Ovary (tissue), 9 donors: Measurements from ENCODE around the gene CTRB2. TPM values are rescaled to one million over a fixed set of nuclear protein-coding genes. Genes with fewer than 3 reads are reported as not detected.

Source experiments
- DNase-seq, 5 donors: peaks; one replicate each; pipeline ENCODE4 v3.0.0-alpha.2; 2019 to 2020
- H3K27ac ChIP-seq, 2 donors: fragments of 200-600 bp; one replicate each; pipeline versions ENCODE4 v1.5.1 to v1.8.0; 2019 to 2022
- H3K27me3 ChIP-seq: fragments of 200-600 bp; one replicate; pipeline ENCODE4 v1.8.0; 2022
- H3K36me3 ChIP-seq: fragments of 200-600 bp; sonication (generic); one replicate; pipeline ENCODE4 v1.5.1; 2019
- H3K4me1 ChIP-seq: one replicate; pipeline ENCODE4 v1.8.1; 2013; ENCODE audit warnings: mild to moderate bottlenecking, moderate library complexity; ENCODE audit not compliant: insufficient read depth
- H3K4me3 ChIP-seq: fragments of 200-600 bp; sonication (generic); one replicate; pipeline ENCODE4 v1.5.1; 2017
- H3K9me3 ChIP-seq, 2 donors: fragments of 200-600 bp in 1 of 2; sonication (generic) in 1 of 2; one replicate each; pipeline versions ENCODE4 v1.5.1 to v1.8.1; 2013 to 2019; ENCODE audit warnings: mild to moderate bottlenecking in 1 of 2, moderate library complexity in 1 of 2
- CTCF ChIP-seq, 3 donors: fragments of 450-650 bp in 2 of 3; fragments of 200-600 bp in 1 of 3; IDR thresholded peaks; one replicate each; pipeline versions ENCODE4 v1.5.1 to v1.8.0; 2016 to 2022; ENCODE audit warnings: antibody characterized with exemption in 3 of 3, mild to moderate bottlenecking in 1 of 3
- EP300 ChIP-seq: sonication (generic); formaldehyde crosslinking; IDR thresholded peaks from one replicate; pipeline ENCODE4 v1.6.1; 2017; ENCODE audit warnings: antibody characterized with exemption
- POLR2A ChIP-seq: fragments of 450-650 bp; IDR thresholded peaks from one replicate; pipeline ENCODE4 v1.6.1; 2017; ENCODE audit warnings: antibody characterized with exemption, mild to moderate bottlenecking, moderate library complexity
- WGBS, 3 donors: extraction: QIAGEN DNeasy Blood & Tissue Kit in 1 of 3; methylation state at CpG; one replicate each; pipeline versions ENCODE4 v1.1.5 to v1.1.7; 2013 to 2017; 5-methylcytosine and 5-hydroxymethylcytosine counted together
- intact Hi-C, 4 donors: fragments of 100-400 bp; cut with DNase I; formaldehyde crosslinking; loops; one replicate each; pipeline versions ENCODE4 v1.11.0 to v1.15.1; 2022 to 2023
- polyA plus RNA-seq, 2 donors: library from polyadenylated mRNA; stranded (reverse); fragments of 200-250 nt in 1 of 2; fragments of 350-450 nt in 1 of 2; fragmentation: Illumina TruSeq in 1 of 2; extraction: RNeasy Lipid Tissue Mini Kit (QIAGEN cat#74804) in 1 of 2; gene quantifications; one replicate each; pipeline ENCODE4 v1.2.3, GENCODE V29; 2013 to 2014
- total RNA-seq, 7 donors: library from RNA; depleted of rRNA in 2 of 7; stranded (reverse); fragments of >200 nt in 2 of 7; fragmentation: NEBNext Ultra II Directional in 3 of 7; extraction: Animal tissue kit (Norgen Biotek cat#: 25700) in 3 of 7; gene quantifications; one replicate each; pipeline versions ENCODE4 v1.1.0 to v1.2.4, GENCODE V29; 2016 to 2023
- donor health status: DM: no; HTN: no; CAD: no; lungs with moderate emphysema.
- donor health status: DM: no; HTN: no; CAD: no.
- donor health status: Bipolar disorder and iron deficiency.
- donor health status: DM: yes; HTN: yes; CAD: no.
- donor health status: DM: no; HTN: no; CAD: no.
- donor health status: DM: yes; HTN: yes; CAD: no.

CTRB2 gene
- total and polyA plus RNA-seq, 9 donors: 0.62 to 28.7 (median 2.8) TPM; not detected in 4

- intact Hi-C loops: loop anchor here in 1 of 4 donors (10.0 kb wide), 1 partner anchor 571 kb away; no protein-coding TSS in a partner anchor
- DNase-seq: no peak
- WGBS, 3 donors: 80 to 83% (median 82%) methylated on average over 10 of the region's 10 CpGs
Measured at GRCh38 chr16:75193730-75194444, 13.1 kb downstream of the CTRB2 start.

GRCh38 chr16:75193265-75193650, 13.7 kb downstream of the CTRB2 start:
- TF ChIP-seq POLR2A (no peak), CTCF (IDR thresholded peaks at IDR 0.05) (no peak), EP300 (no peak)
- WGBS, 3 donors: 91 to 94% (median 93%) methylated on average over 4 of the region's 4 CpGs
- Histone ChIP-seq H3K9me3 (no peaks in the 10 kb centered on the region), H3K27ac (no peak overlapping the region), H3K4me3 (no peak overlapping the region), H3K27me3 (no peaks in the 10 kb centered on the region), H3K4me1 (peaks cover 1% of the 10 kb centered on the region), H3K36me3 (no peaks in the 10 kb centered on the region)
- intact Hi-C loops: loop anchor here in 1 of 4 donors (10.0 kb wide), 1 partner anchor 572 kb away; no protein-coding TSS in a partner anchor
- no peak for DNase-seq

More at GRCh38 chr16:75193730-75194444, 13.1 kb downstream of the CTRB2 start:
- Histone ChIP-seq H3K27ac (no peak overlapping the region), H3K4me3 (no peak overlapping the region), H3K9me3 (no peaks in the 10 kb centered on the region), H3K4me1 (peaks cover 1% of the 10 kb centered on the region), H3K27me3 (no peaks in the 10 kb centered on the region), H3K36me3 (no peaks in the 10 kb centered on the region)
- no peak for TF ChIP-seq EP300
- TF ChIP-seq CTCF (IDR thresholded peaks at IDR 0.05): no peak
- TF ChIP-seq POLR2A: no peak

DNA sequence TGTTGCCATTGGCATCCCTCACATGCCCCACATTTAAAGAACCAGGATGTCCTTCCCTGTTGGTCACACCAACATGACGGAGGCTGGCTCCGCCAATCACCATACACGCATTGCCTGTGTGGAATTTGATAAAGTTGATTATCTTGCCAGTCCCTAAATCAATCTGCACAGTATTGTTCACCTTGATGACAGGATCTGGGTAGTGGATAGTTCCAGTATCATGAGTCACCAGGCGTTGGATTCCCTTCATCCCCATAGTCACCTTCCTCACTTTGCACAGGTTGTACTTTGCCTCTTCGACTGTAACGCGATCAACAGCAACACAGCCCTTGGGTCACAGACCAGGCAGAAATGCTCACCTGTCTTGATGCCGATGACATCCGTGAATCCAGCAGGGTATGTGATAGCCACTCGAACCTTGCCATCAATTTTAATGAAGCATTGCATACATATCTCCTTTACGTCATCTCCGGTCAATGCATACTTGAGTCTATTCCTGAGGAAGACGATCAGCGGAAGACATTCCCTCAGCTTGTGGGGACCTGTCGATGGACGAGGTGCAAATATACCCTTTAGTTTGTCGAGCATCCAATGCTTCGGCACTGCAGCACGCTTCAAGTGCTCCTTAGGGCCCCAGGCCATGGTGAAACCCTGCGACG, 14.2 kb downstream of the CTRB2 start:
- 94 to 95% (median 95%) methylated on average over 21 of the region's 21 CpGs for WGBS, 3 donors
- intact Hi-C loops: loop anchor here in 1 of 4 donors (10.0 kb wide), 1 partner anchor 572 kb away; no protein-coding TSS in a partner anchor

More for the DNA sequence above, 14.2 kb downstream of the CTRB2 start:
- DNase-seq: no peak
- Histone ChIP-seq H3K4me1 (no peaks in the 10 kb centered on the region), H3K4me3 (no peak overlapping the region), H3K27ac (no peak overlapping the region), H3K27me3 (no peaks in the 10 kb centered on the region), H3K36me3 (no peaks in the 10 kb centered on the region), H3K9me3 (no peaks in the 10 kb centered on the region)
- TF ChIP-seq EP300: no peak
- no peak for TF ChIP-seq CTCF (IDR thresholded peaks at IDR 0.05)
